Cardiac fibroblast (primary cell): ENCODE results near the gene C16orf90.
A peak's percentile ranks its signal among the peaks of the same experiment; 100 is the strongest.

Experiments
- DNase-seq, 2 donors: peaks; one replicate each; pipeline versions ENCODE4 v3.0.0 to v3.0.0-alpha.2; 2010; ENCODE audit warnings: low read depth in 2 of 2
- H3K4me3 ChIP-seq, 2 donors: replicated peaks in 1 of 2; 1 replicate in 1 of 2; 2 replicates in 1 of 2; pipeline ENCODE4 v1.5.1; 2011; ENCODE audit warnings: low read depth in 2 of 2, low read length in 2 of 2, mild to moderate bottlenecking in 2 of 2, moderate library complexity in 1 of 2
- TF ChIP-seq, protein P1 (sequence below): IDR thresholded peaks from one replicate; pipeline ENCODE4 v1.5.1; 2011; ENCODE audit warnings: low read depth, mild to moderate bottlenecking, low read length, inconsistent platforms

C16orf90 gene

DNA sequence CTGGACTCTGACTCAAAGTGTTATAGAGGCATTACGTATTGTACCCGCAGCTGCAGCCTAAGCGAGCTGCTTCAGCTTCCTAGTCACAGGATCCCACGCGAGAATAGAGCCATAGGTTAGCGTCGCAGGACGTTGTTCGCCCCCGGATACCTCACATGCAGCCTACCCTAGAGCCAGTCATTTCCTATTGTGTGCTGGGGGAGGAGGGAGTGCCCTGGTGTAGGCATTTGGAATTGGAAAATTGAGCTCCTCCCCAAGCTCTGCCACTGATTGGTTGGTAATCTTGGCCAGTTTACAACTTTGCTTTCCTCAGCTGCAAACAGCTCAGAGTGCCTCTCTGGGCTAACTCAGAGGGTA, 51.3 kb downstream of the C16orf90 start:
- peak; percentile 83 to 86 for DNase-seq
- TF ChIP-seq, protein P1, sequence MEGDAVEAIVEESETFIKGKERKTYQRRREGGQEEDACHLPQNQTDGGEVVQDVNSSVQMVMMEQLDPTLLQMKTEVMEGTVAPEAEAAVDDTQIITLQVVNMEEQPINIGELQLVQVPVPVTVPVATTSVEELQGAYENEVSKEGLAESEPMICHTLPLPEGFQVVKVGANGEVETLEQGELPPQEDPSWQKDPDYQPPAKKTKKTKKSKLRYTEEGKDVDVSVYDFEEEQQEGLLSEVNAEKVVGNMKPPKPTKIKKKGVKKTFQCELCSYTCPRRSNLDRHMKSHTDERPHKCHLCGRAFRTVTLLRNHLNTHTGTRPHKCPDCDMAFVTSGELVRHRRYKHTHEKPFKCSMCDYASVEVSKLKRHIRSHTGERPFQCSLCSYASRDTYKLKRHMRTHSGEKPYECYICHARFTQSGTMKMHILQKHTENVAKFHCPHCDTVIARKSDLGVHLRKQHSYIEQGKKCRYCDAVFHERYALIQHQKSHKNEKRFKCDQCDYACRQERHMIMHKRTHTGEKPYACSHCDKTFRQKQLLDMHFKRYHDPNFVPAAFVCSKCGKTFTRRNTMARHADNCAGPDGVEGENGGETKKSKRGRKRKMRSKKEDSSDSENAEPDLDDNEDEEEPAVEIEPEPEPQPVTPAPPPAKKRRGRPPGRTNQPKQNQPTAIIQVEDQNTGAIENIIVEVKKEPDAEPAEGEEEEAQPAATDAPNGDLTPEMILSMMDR: no peak
- H3K4me3 ChIP-seq: peak overlapping the region; percentile 72
